ENCODE data around the gene TRIM50. TPM values are rescaled to one million over a fixed set of nuclear protein-coding genes. Genes with fewer than 3 reads are reported as not detected.
"Not testable (repeated sequence)": the region's sequence is repeated elsewhere in the genome, so short reads cannot be mapped to it uniquely, and the experiment has no call there.

Gene TRIM50
- total RNA-seq, 8 experiments from 2014 or later: 0.14 to 0.47 TPM; not detected in 6

- WGBS, 10 experiments: 26 to 80% (median 42%) methylated on average over 1 to 5 of the region's 7 CpGs; no CpG with 5 or more reads in 1 of the 10 experiments
- ATAC-seq (replicated peaks in 6 of 8): no peak
- Histone ChIP-seq H3K4me3 (no peak overlapping the region), H3K27ac (no peak overlapping the region), H3K4me1 (replicated peaks in 1 of 2) (peaks cover 5 to 26% of the 10 kb centered on the region in 2 donors)
- in situ Hi-C loops (cut with MboI; ENCODE audit: low pct_unique_long_range_greater_than_20kb in 2 of 9, low sequenced_read_pairs in 9 of 9, unreplicated experiment in 9 of 9): loop anchor here in 1 of 9 experiments (25.0 kb wide), 1 partner anchor 93 kb away; the partner anchor contains the start of gene FZD9
These were observed 15.9 kb upstream of the TRIM50 start for GRCh38 chr7:73343671-73344380.

DNA sequence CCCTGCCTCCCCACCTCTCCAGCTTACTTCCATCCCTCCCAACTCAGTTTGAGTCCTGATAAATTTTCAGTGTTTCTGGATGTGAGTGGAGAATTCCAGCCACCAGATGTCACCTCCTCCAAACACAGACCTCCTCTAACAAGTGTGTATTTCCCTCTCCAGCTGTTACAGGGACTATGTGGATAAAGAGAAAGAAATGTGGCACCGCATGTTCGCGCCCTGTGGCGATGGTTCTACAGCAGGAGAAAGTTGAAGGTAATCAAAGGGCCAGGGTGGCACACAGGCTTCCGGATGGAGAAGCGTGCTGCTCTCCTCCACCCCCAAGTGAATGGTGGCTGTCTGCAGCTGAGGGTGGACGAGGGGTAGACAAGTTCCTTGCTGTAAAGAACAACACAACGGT, 14.8 kb upstream of the TRIM50 start:
- Histone ChIP-seq H3K4me3 (no peak overlapping the region), H3K4me1 (replicated peaks in 1 of 2) (peaks cover 5 to 26% of the 10 kb centered on the region in 2 donors), H3K27ac (no peak overlapping the region)
- 0 to 100% (median 80%) methylated on average over 3 to 6 of the region's 8 CpGs; no CpG with 5 or more reads in 5 of the 10 experiments for WGBS, 10 experiments
- peak; percentile 69 to 92 (median 84) for ATAC-seq (replicated peaks in 6 of 8)
- in situ Hi-C loops (cut with MboI; ENCODE audit: low pct_unique_long_range_greater_than_20kb in 2 of 9, low sequenced_read_pairs in 9 of 9, unreplicated experiment in 9 of 9): loop anchor here in 1 of 9 experiments (25.0 kb wide), 1 partner anchor 95 kb away; the partner anchor contains the start of gene FZD9

GRCh38 chr7:73341877-73342276, 14.0 kb upstream of the TRIM50 start:
- Histone ChIP-seq H3K27ac (no peak overlapping the region), H3K4me1 (replicated peaks in 1 of 2) (peaks cover 5 to 26% of the 10 kb centered on the region in 2 donors), H3K4me3 (no peak overlapping the region)
- in situ Hi-C loops (cut with MboI; ENCODE audit: low pct_unique_long_range_greater_than_20kb in 2 of 9, low sequenced_read_pairs in 9 of 9, unreplicated experiment in 9 of 9): loop anchor here in 1 of 9 experiments (25.0 kb wide), 1 partner anchor 95 kb away; the partner anchor contains the start of gene FZD9
- 53 to 75% (median 70%) methylated on average over 2 to 5 of the region's 8 CpGs; no CpG with 5 or more reads in 5 of the 10 experiments for WGBS, 10 experiments
- peak in 7 of 8 experiments; percentile 40 to 76 (median 56) for ATAC-seq (replicated peaks in 6 of 8)

DNA sequence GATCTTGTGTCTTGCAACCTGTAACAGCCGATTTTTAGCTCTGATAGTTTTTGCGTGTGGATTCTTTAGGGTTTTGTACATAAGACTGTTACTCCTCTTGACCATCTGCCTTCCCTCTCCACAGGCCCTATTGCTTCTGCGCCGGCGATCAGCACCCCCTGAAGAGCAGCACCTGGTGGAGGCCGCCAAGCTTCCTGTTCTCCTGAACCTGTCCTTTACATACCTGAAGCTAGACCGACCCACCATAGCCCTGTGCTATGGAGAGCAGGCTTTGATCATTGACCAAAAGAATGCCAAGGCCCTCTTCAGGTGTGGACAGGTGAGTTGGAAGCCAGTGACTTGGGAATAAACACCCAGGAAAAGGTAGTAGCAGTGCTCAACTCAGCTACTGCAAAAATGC, 12.6 kb upstream of the TRIM50 start:
- no peak overlapping the region for H3K27ac ChIP-seq
- H3K4me3 ChIP-seq: no peak overlapping the region
- ATAC-seq (replicated peaks in 6 of 8): no peak
- in situ Hi-C loops (cut with MboI; ENCODE audit: low pct_unique_long_range_greater_than_20kb in 2 of 9, low sequenced_read_pairs in 9 of 9, unreplicated experiment in 9 of 9): loop anchor here in 1 of 9 experiments (25.0 kb wide), 1 partner anchor 97 kb away; the partner anchor contains the start of gene FZD9
- H3K4me1 ChIP-seq (replicated peaks in 1 of 2): peaks cover 5 to 26% of the 10 kb centered on the region in 2 donors
- WGBS, 10 experiments: 54 to 92% (median 80%) methylated on average over 2 to 7 of the region's 7 CpGs; no CpG with 5 or more reads in 2 of the 10 experiments

- in situ Hi-C loops (cut with MboI; ENCODE audit: low pct_unique_long_range_greater_than_20kb in 2 of 9, low sequenced_read_pairs in 9 of 9, unreplicated experiment in 9 of 9): loop anchor here in 1 of 9 experiments (25.0 kb wide), 1 partner anchor 99 kb away; the partner anchor contains the start of gene FZD9
- Histone ChIP-seq H3K4me3 (no peak overlapping the region), H3K4me1 (replicated peaks in 1 of 2) (peaks cover 2 to 16% of the 10 kb centered on the region in 2 donors), H3K27ac (no peak overlapping the region)
- ATAC-seq (replicated peaks in 6 of 8): no peak
- WGBS, 10 experiments: 24 to 100% (median 94%) methylated on average over 1 to 9 of the region's 10 CpGs; no CpG with 5 or more reads in 1 of the 10 experiments
These were observed 10.4 kb upstream of the TRIM50 start for GRCh38 chr7:73338321-73338720.

DNA sequence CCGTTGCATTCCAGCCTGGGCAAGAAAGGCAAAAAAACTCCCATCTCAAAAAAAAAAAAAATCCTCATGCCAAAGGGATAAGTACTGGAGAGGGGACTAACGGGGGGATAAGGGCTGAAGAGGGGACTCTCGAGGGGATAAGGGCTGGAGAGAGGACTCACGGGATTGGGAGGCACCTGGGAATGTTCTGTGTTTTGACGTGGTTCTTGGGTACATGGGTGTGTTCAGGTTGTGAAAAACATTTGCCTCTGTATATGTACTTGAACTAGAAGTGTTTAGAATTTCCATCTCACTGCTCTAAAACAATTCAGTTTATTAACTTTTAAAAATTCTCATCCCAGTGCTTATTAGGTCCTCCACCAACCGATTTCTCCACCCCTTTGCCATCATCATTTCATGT, 4.6 kb upstream of the TRIM50 start:
- no peak overlapping the region for H3K27ac ChIP-seq

GRCh38 chr7:73330772-73331171, 2.9 kb upstream of the TRIM50 start:
- H3K27ac ChIP-seq: no peak overlapping the region
- ATAC-seq (replicated peaks in 6 of 8): no peak
- in situ Hi-C loops (cut with MboI; ENCODE audit: low pct_unique_long_range_greater_than_20kb in 2 of 9, low sequenced_read_pairs in 9 of 9, unreplicated experiment in 9 of 9): loop anchor here in 1 of 9 experiments (25.0 kb wide), 1 partner anchor 107 kb away; the partner anchor contains the start of gene FZD9
- 0 to 100% (median 52%) methylated on average over 1 to 6 of the region's 6 CpGs; no CpG with 5 or more reads in 3 of the 10 experiments for WGBS, 10 experiments
- peaks cover 0 to 7% of the 10 kb centered on the region in 2 donors for H3K4me1 ChIP-seq (replicated peaks in 1 of 2)
- H3K4me3 ChIP-seq: no peak overlapping the region

More for the DNA sequence above, 4.6 kb upstream of the TRIM50 start:
- Histone ChIP-seq H3K4me3 (no peak overlapping the region), H3K4me1 (replicated peaks in 1 of 2) (peaks cover 0 to 7% of the 10 kb centered on the region in 2 donors)
- ATAC-seq (replicated peaks in 6 of 8): no peak
- in situ Hi-C loops (cut with MboI; ENCODE audit: low pct_unique_long_range_greater_than_20kb in 2 of 9, low sequenced_read_pairs in 9 of 9, unreplicated experiment in 9 of 9): loop anchor here in 1 of 9 experiments (25.0 kb wide), 1 partner anchor 105 kb away; the partner anchor contains the start of gene FZD9
- 0 to 90% (median 69%) methylated on average over 1 to 5 of the region's 6 CpGs; no CpG with 5 or more reads in 5 of the 10 experiments for WGBS, 10 experiments

- in situ Hi-C loops (cut with MboI; ENCODE audit: low pct_unique_long_range_greater_than_20kb in 2 of 9, low sequenced_read_pairs in 9 of 9, unreplicated experiment in 9 of 9): loop anchor here in 1 of 9 experiments (25.0 kb wide), 1 partner anchor 107 kb away; the partner anchor contains the start of gene FZD9
- Histone ChIP-seq H3K4me3 (no peak overlapping the region), H3K27ac (no peak overlapping the region), H3K4me1 (replicated peaks in 1 of 2) (peaks cover 0 to 7% of the 10 kb centered on the region in 2 donors)
- 20 to 72% (median 53%) methylated on average over 1 to 8 of the region's 11 CpGs; no CpG with 5 or more reads in 4 of the 10 experiments for WGBS, 10 experiments
- ATAC-seq (replicated peaks in 6 of 8): peak; percentile 39 to 81 (median 65)
These were observed 2.1 kb upstream of the TRIM50 start for GRCh38 chr7:73329861-73330581.

- no peak for ATAC-seq (replicated peaks in 6 of 8)
- H3K4me3 ChIP-seq: no peak overlapping the region
- WGBS, 10 experiments: 50 to 100% (median 94%) methylated on average over 1 to 5 of the region's 10 CpGs; no CpG with 5 or more reads in 7 of the 10 experiments
- no peak overlapping the region for H3K27ac ChIP-seq
- in situ Hi-C loops (cut with MboI; ENCODE audit: low pct_unique_long_range_greater_than_20kb in 2 of 9, low sequenced_read_pairs in 9 of 9, unreplicated experiment in 9 of 9): loop anchor here in 1 of 9 experiments (25.0 kb wide), 1 partner anchor 109 kb away; the partner anchor contains the start of gene FZD9
- H3K4me1 ChIP-seq (replicated peaks in 1 of 2): peaks cover 0 to 13% of the 10 kb centered on the region in 2 donors
These were observed 814 bp upstream of the TRIM50 start for GRCh38 chr7:73328696-73329095.

- H3K4me1 ChIP-seq (replicated peaks in 1 of 2): peaks cover 0 to 13% of the 10 kb centered on the region in 2 donors
- no CpG with 5 or more reads among the region's 13 CpGs for WGBS, 10 experiments
- H3K27ac ChIP-seq; H3K4me3 ChIP-seq; ATAC-seq (replicated peaks in 6 of 8): not testable (repeated sequence)
- in situ Hi-C loops (cut with MboI; ENCODE audit: low pct_unique_long_range_greater_than_20kb in 2 of 9, low sequenced_read_pairs in 9 of 9, unreplicated experiment in 9 of 9): loop anchor here in 1 of 9 experiments (25.0 kb wide), 1 partner anchor 110 kb away; the partner anchor contains the start of gene FZD9
These were observed 433 bp downstream of the TRIM50 start for GRCh38 chr7:73327449-73327848.

DNA sequence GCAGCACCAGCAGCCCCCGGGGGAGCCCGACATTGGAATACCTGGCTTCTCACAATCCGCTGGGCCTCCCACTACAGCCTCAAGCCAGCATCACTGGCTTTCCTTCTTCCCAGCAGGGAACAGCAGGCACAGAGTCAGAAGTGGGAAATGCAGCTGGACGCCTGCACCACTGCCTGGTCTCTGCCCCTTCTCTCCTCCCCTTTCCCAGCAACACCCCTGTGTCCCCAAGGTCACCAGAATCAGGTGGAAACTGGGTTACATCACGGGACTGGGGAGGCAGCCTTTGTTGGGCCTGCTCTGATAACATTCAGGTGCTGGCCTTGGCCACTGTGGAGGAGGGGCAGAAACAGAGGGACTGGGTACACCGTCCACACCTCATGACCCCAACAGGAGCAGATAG, 2.5 kb downstream of the TRIM50 start:
- not testable (repeated sequence) for H3K27ac ChIP-seq; H3K4me1 ChIP-seq (replicated peaks in 1 of 2); ATAC-seq (replicated peaks in 6 of 8); H3K4me3 ChIP-seq
- in situ Hi-C loops (cut with MboI; ENCODE audit: low pct_unique_long_range_greater_than_20kb in 2 of 9, low sequenced_read_pairs in 9 of 9, unreplicated experiment in 9 of 9): loop anchor here in 1 of 9 experiments (25.0 kb wide), 1 partner anchor 112 kb away; the partner anchor contains the start of gene FZD9
- WGBS, 10 experiments: 0% methylated on average over 1 of the region's 6 CpGs; no CpG with 5 or more reads in 9 of the 10 experiments

DNA sequence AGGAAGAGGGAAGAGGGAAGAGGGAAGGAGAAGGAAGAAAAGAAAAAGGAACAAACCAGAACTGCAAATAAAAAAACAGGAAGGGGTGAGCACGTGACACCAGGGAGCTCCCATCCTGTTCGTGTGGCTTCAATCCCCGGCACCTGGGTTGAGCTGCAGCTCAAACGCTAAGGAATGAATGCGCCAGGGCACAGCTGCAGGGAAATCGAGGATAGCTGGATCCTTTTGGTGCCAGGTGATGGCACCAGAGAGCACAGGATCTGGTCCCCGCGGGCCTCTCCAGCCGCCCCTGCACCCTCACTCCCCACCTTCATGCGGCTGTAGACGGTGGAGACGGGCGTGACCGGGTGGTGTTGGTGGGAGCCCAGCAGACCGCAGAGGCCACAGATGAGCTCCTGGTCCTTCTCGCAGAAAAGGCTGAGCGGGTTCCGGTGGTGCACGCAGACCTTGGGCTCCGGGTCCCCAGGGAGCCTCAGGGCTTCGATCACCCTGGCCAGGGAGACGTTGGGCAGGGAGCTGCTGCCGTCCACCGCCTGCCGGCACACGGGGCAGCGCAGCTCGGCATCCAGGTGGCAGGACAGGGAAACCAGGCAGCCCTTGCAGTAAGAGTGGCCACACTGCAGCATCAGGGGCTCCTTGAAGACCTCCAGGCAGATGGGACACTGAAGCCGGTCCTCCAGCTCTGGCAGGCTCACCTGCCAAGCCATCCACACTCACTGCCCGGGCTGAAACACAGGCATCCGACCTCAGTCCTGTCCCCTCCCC, 3.6 kb downstream of the TRIM50 start:
- WGBS, 10 experiments: 0 to 23% (median 11%) methylated on average over 1 to 6 of the region's 31 CpGs; no CpG with 5 or more reads in 2 of the 10 experiments
- H3K4me3 ChIP-seq; H3K27ac ChIP-seq; in situ Hi-C loops (cut with MboI; ENCODE audit: low pct_unique_long_range_greater_than_20kb in 2 of 9, low sequenced_read_pairs in 9 of 9, unreplicated experiment in 9 of 9); H3K4me1 ChIP-seq (replicated peaks in 1 of 2): not testable (repeated sequence)
- peak; percentile 86 to 97 (median 92) for ATAC-seq (replicated peaks in 6 of 8)

All from motor neuron (in vitro differentiated cells).